HG03045 (cell line): ENCODE measurements around the gene RECQL.
"Not testable (repeated sequence)": the region's sequence is repeated elsewhere in the genome, so short reads cannot be mapped to it uniquely, and the experiment has no call there.

Experiments used
- ATAC-seq: cut with Tn5 transposase; IDR thresholded peaks from one replicate; pipeline ENCODE4 v1.9.1; 2021; ENCODE audit warnings: mild to moderate bottlenecking, moderate library complexity; ENCODE audit not compliant: unreplicated experiment

The RECQL gene

DNA sequence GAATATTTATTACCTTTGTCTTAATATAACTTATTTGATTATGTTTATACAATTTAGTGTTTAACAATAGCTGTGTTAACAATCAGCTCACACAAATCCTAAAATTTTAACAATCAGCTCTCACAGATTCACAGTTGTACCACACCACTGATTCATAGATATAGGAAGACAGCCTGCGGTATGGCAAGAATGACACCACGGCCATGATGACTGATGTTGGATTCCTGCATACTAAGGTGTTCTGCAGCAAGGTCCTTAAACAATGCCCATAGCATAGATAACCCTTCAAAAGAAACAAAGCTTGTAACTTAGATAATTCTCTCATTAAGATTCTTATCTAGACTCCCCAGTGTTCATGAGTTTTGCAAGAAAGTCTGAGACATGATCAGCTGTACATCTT, 67.9 kb downstream of the RECQL start:
- ATAC-seq: no peak

DNA sequence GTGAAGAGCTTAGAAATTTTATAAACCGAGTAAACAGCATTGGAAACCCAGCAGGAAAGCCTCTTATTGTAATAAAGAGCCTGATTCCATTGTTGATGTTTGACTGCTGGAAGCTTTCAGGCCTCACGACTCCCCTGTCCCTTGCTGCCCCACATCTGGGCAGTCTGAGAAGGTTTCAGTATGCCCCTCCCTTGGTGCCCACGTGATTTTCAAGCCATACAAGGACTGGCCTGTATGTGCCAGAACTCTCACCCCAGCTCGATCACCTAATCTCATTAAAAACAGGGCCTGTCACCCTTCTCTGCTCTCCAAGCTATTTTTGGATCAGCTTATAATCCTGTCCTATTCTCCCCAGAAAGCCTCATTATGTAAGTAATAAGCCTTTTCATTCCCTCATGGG, 71.4 kb downstream of the RECQL start:
- no peak for ATAC-seq

DNA sequence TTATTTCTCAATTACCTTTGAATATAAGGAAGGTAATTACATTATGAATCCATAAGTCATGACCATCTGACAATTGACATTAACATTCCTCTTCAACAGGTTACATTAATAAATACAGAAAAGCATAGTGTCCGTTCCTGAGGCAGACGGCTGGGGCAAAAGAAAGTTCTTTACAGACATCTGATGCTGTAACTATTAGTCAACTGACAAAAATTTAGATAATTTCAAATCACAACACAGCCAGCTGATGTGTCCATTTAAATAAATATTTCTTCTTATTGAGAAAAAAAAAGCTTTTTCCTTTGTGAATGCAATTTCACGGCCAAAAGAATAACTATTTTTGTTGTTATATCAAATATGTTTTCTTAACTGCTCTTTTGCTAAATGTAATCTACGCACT, 73.2 kb downstream of the RECQL start:
- no peak for ATAC-seq

DNA sequence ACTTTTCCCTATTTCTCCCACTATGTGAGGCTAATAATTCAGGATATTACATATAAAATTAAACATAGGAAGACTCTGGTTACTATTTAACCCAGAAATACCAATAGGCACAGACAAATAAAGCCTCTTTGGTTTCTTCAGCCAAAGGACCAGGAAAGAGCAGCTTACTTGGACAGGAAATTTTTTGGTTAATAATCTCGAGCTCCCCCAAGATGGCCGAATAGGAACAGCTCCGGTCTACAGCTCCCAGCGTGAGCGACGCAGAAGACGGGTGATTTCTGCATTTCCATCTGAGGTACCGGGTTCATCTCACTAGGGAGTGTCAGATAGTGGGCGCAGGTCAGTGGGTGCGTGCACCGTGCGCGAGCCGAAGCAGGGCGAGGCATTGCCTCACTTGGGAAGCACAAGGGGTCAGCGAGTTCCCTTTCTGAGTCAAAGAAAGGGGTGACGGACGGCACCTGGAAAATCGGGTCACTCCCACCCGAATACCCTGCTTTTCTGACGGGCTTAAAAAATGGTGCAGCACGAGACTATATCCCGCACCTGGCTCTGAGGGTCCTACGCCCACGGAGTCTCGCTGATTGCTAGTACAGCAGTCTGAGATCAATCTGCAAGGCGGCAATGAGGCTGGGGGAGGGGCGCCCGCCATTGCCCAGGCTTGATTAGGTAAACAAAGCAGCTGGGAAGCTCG, 82.3 kb downstream of the RECQL start:
- ATAC-seq: not testable (repeated sequence)
